IPS DF 4.7 (cell line): ENCODE measurements around the gene SERPINA9.
"Not testable (repeated sequence)": the region's sequence is repeated elsewhere in the genome, so short reads cannot be mapped to it uniquely, and the experiment has no call there.

ENCODE experiments used
- DNase-seq: peaks from one replicate; pipeline ENCODE4 v3.0.0-alpha.2; 2013; ENCODE audit warnings: low spot score; ENCODE audit errors: extremely low read depth

The SERPINA9 gene

DNA sequence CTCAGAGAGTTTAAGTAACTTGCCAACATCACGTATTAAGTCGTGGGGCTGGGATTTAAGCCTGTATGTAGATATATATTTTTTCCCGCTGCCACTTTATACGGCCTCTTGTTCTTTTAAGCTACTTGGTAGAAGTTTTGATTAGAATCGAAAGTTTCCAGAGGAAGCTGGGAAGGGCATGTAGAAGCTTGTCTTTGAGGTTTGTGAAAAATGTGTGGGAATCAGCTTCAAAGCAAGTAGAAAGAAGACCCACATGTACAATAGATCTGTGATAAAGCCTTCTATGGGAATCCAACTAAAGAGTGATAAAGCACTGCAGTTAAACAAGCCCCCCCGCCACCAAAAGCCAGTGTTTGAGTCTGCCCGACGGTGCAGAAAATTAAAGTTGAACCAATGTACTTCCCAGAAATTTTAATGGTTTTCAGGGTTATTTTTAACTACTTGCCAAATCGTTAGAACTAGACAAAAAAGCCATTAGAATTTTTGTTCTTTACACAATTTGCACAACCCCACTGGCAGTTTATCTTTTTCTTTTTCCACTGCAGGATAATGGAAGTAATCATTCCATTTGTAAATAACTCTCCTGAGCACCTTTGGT, 48.9 kb downstream of the SERPINA9 start:
- DNase-seq, result no peak

DNA sequence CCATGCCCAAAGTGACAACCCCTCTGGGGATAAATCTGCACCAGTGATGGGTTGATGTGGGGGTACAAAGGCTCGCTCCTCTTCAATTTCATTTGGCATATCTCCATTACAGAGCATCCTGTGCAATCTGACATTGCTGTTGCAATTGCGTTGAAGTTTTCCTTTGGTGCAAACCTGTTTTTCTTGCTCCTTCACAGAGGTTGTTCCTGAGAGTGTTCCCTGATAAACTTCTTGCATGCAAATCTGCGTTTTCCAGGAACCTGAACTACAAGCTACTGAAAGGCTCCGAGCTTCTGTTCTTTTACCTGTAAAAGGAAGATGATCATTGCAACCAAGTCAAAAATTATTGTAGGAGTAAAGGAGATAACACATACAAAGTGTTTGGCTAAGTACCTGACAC, 49.5 kb downstream of the SERPINA9 start:
- no peak for DNase-seq

DNA sequence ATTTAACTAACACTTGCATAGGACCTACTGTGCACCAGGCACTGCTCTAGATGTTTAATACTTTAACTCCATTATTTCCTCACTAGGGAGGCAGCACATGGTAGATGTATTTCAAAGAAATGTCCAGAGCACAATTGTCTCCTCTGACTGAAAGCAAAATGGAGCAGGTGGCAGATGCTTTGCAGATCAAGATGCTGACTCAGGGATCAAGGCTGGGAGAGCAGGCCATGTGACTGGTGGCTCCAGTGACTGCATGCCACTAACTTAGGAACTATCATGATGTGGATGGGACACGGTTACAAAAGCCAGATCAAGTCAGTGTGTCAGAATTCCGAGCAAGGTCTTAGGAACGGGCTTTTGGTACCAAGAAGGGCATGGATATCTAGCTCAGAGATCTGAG, 51.6 kb downstream of the SERPINA9 start:
- no peak for DNase-seq

- peak; percentile 81 for DNase-seq
Observed at GRCh38 chr14:94423453-94424056, 52.4 kb downstream of the SERPINA9 start.

GRCh38 chr14:94421316-94421715, 54.7 kb downstream of the SERPINA9 start:
- no peak for DNase-seq

GRCh38 chr14:94417497-94418205, 58.3 kb downstream of the SERPINA9 start:
- DNase-seq, result not testable (repeated sequence)
